ENCODE data around the gene CACNB2. TPM values are rescaled to one million over a fixed set of nuclear protein-coding genes. Genes with fewer than 3 reads are reported as not detected.

Gene CACNB2
- total and polyA plus RNA-seq, 2 donors (not counting 3 experiments of a cell fraction or from before 2014, with no cell fraction given): not detected

GRCh38 chr10:18532881-18533535, 392.8 kb downstream of the CACNB2 start:
- Histone ChIP-seq H3K4me3 (replicated peaks in 1 of 3; ENCODE audit: insufficient read depth in 1 of 3, low read depth in 1 of 3, low read length in 3 of 3) (no peak overlapping the region), H3K9me3 (replicated peaks; ENCODE audit: control insufficient read depth, insufficient read depth, low read length) (no peaks in the 10 kb centered on the region), H3K4me1 (ENCODE audit: control insufficient read depth, extremely low read depth, insufficient read depth, low read length) (no peaks in the 10 kb centered on the region), H4K20me1 (replicated peaks; ENCODE audit: control insufficient read depth, extremely low read depth, insufficient read depth, low read length) (no peaks in the 10 kb centered on the region), H3K9ac (replicated peaks; ENCODE audit: extremely low read depth, insufficient read depth, low read length) (no peak overlapping the region), H3K27me3 (ENCODE audit: control insufficient read depth in 2 of 2, insufficient read depth in 2 of 2, low read length in 2 of 2) (no peaks in the 10 kb centered on the region), H3K4me2 (ENCODE audit: insufficient read depth, low read length) (no peak overlapping the region), H2AFZ (ENCODE audit: low read depth, low read length) (no peak overlapping the region), H3K27ac (ENCODE audit: insufficient read depth, low read depth, low read length) (no peak overlapping the region), H3K79me2 (ENCODE audit: control insufficient read depth, insufficient read depth, low read length) (no peaks in the 10 kb centered on the region), H3K36me3 (ENCODE audit: control insufficient read depth in 2 of 2, extremely low read depth in 1 of 2, insufficient read depth in 2 of 2, low read length in 2 of 2) (no peaks in the 10 kb centered on the region), H3K9me1 (replicated peaks; ENCODE audit: control insufficient read depth, extremely low read depth, insufficient read depth, low read length) (no peaks in the 10 kb centered on the region)
- intact Hi-C loops (cut with micrococcal nuclease) (no loop called here), dilution Hi-C loops (cut with MboI; ENCODE audit: extremely low pct_ligation_motif_present, low sequenced_read_pairs) (no loop called here)
- FAIRE-seq: no peak
- DNase-seq (ENCODE audit: low read depth, low spot score): no peak
- ChIA-PET POLR2A (no interaction called here), CTCF (no interaction called here)
- BruUV-seq (replicated peaks): no TSS peak
- no peak for TF ChIP-seq GATA2 (IDR thresholded peaks at IDR 0.05; ENCODE audit: insufficient read depth, insufficient read length, low read depth, low read length)
- no peak for TF ChIP-seq POLR2A (IDR thresholded peaks at IDR 0.05; ENCODE audit: low read depth, low read length)
- TF ChIP-seq, protein P1, sequence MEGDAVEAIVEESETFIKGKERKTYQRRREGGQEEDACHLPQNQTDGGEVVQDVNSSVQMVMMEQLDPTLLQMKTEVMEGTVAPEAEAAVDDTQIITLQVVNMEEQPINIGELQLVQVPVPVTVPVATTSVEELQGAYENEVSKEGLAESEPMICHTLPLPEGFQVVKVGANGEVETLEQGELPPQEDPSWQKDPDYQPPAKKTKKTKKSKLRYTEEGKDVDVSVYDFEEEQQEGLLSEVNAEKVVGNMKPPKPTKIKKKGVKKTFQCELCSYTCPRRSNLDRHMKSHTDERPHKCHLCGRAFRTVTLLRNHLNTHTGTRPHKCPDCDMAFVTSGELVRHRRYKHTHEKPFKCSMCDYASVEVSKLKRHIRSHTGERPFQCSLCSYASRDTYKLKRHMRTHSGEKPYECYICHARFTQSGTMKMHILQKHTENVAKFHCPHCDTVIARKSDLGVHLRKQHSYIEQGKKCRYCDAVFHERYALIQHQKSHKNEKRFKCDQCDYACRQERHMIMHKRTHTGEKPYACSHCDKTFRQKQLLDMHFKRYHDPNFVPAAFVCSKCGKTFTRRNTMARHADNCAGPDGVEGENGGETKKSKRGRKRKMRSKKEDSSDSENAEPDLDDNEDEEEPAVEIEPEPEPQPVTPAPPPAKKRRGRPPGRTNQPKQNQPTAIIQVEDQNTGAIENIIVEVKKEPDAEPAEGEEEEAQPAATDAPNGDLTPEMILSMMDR (IDR thresholded peaks at IDR 0.05; ENCODE audit: extremely low read depth in 1 of 2, insufficient read depth in 1 of 2, low read depth in 1 of 2, low read length in 2 of 2): no peak
- TF ChIP-seq POLR2AphosphoS5 (IDR thresholded peaks at IDR 0.05; ENCODE audit: insufficient read depth, low read depth, low read length): no peak
- no peak for TF ChIP-seq FOS (IDR thresholded peaks at IDR 0.05; ENCODE audit: borderline replicate concordance, insufficient read depth, low read length)
- no peak for TF ChIP-seq EZH2 (IDR thresholded peaks at IDR 0.05; ENCODE audit: borderline replicate concordance, low read depth, low read length, severe bottlenecking)
- no peak for TF ChIP-seq MAX (IDR thresholded peaks at IDR 0.05; ENCODE audit: insufficient read depth, insufficient read length)
- TF ChIP-seq MYC (IDR thresholded peaks at IDR 0.05; ENCODE audit: low read depth, low read length): no peak
- no peak for TF ChIP-seq JUN (IDR thresholded peaks at IDR 0.05; ENCODE audit: borderline replicate concordance, insufficient read depth, insufficient read length, low read depth)

All from endothelial cell of umbilical vein (primary cell).